HUDEP-2 (cell line): Measurements from ENCODE around the gene SLC25A27.
"Not testable (repeated sequence)": the region's sequence is repeated elsewhere in the genome, so short reads cannot be mapped to it uniquely, and the experiment has no call there.

Source experiments
- DNase-seq, 76 experiments: peaks; one replicate each; lab custom pipeline; 2025; ENCODE audit not compliant: unreplicated experiment in 76 of 76; lab: John Stamatoyannopoulos, UW

The SLC25A27 gene

GRCh38 chr6:46652603-46653438 is at the start of gene SLC25A27, which contains the start of gene CYP39A1:
Gene SLC25A27, plus strand, starts transcription at chr6:46652975. Its CDS starts 218 bp downstream, at chr6:46653193.
Gene CYP39A1, minus strand, starts transcription at chr6:46652818. Its CDS starts 236 bp downstream, at chr6:46652582.
- DNase-seq = peak in 72 of 76 experiments; percentile 8 to 88 (median 64)

GRCh38 chr6:46605091-46605797 is 47.5 kb upstream of the SLC25A27 start:
- no peak for DNase-seq

- DNase-seq = no peak
Measured at GRCh38 chr6:46606338-46606737, 46.4 kb upstream of the SLC25A27 start.

- DNase-seq = no peak
Measured at GRCh38 chr6:46610862-46611553, 41.8 kb upstream of the SLC25A27 start.

GRCh38 chr6:46612645-46613044 is 40.1 kb upstream of the SLC25A27 start:
- no peak for DNase-seq

GRCh38 chr6:46618726-46619125 is 34.0 kb upstream of the SLC25A27 start:
- DNase-seq = no peak

- peak in 11 of 76 experiments; percentile 1 to 18 (median 8) for DNase-seq
Measured at GRCh38 chr6:46626228-46626909, 26.4 kb upstream of the SLC25A27 start.

GRCh38 chr6:46626976-46627375 is 25.8 kb upstream of the SLC25A27 start:
- no peak for DNase-seq

- no peak for DNase-seq
Measured at GRCh38 chr6:46628498-46628897, 24.3 kb upstream of the SLC25A27 start.

- no peak for DNase-seq
Measured at GRCh38 chr6:46628976-46629375, 23.8 kb upstream of the SLC25A27 start.

- no peak for DNase-seq
Measured at GRCh38 chr6:46629691-46630090, 23.1 kb upstream of the SLC25A27 start.

- no peak for DNase-seq
Measured at GRCh38 chr6:46632053-46632452, 20.7 kb upstream of the SLC25A27 start.

- no peak for DNase-seq
Measured at GRCh38 chr6:46635462-46635861, 17.3 kb upstream of the SLC25A27 start.

- no peak for DNase-seq
Measured at GRCh38 chr6:46637145-46637544, 15.6 kb upstream of the SLC25A27 start.

GRCh38 chr6:46637933-46638332 is 14.8 kb upstream of the SLC25A27 start:
- DNase-seq = no peak

GRCh38 chr6:46638650-46639049 is 14.1 kb upstream of the SLC25A27 start:
- no peak for DNase-seq

GRCh38 chr6:46642928-46643751 is 9.6 kb upstream of the SLC25A27 start:
- no peak for DNase-seq

GRCh38 chr6:46645265-46645664 is 7.5 kb upstream of the SLC25A27 start:
- DNase-seq = no peak

- not testable (repeated sequence) for DNase-seq
Measured at GRCh38 chr6:46648108-46648507, 4.7 kb upstream of the SLC25A27 start.
